Fibroblast of upper back skin (primary cell): Measurements from ENCODE around the gene PAX5.
"Not testable (repeated sequence)": the region's sequence is repeated elsewhere in the genome, so short reads cannot be mapped to it uniquely, and the experiment has no call there.

Experiments
- DNase-seq: peaks from one replicate; pipeline ENCODE4 v3.0.0-alpha.2; 2013

Gene PAX5

DNA sequence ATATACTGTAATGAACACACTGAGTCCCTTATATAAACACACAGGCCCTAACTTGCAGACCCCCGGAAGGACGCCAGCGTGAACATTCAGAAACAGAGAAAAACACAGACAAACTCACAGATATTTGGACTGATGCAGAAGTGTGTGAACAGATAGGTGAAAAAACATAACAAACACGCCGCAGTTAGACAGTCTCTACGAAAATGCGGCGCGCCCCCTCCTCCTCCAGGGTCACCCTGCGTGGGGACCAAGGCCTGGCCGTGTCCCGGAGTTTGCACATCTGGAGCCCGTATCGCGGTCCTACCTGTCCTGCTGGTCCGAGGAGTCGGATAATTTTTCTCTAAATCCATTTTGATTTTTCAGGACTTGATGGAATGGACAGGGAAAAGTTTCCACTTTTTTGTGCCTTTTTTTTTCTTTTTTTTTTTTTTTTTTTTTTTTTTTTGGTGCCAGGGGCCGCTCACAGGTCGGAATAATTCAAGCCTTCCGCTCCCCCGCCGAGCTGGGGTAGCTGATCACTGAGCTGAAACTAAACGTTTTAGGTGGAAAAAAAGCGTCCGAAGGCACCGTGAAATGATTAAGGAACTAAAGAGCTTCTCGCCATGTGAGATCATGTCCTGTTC is at the start of gene PAX5:
Gene PAX5 (minus strand): TSS at position 587 of the 623 bp plus-strand sequence. CDS start 237 bp downstream, at position 350.
- no peak for DNase-seq

DNA sequence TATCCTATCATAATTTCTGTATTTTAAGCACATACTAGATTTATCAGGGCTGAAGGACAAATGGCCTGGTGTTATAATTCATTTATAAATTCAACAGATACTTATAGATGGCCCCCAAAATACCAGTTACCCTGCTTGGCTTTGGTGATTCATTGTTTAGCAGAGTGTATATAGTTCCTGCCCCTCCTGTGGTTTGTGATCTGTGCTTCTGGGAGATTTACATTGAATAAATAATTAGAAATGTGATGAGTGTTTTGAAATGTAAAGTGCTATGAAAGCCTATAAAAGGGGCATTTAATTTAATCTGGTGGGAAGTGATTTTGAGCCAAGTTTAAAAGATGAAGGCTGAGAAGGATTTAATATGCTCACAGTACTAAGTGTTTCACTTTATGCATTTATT is 49.6 kb upstream of the PAX5 start:
- DNase-seq, result no peak

DNA sequence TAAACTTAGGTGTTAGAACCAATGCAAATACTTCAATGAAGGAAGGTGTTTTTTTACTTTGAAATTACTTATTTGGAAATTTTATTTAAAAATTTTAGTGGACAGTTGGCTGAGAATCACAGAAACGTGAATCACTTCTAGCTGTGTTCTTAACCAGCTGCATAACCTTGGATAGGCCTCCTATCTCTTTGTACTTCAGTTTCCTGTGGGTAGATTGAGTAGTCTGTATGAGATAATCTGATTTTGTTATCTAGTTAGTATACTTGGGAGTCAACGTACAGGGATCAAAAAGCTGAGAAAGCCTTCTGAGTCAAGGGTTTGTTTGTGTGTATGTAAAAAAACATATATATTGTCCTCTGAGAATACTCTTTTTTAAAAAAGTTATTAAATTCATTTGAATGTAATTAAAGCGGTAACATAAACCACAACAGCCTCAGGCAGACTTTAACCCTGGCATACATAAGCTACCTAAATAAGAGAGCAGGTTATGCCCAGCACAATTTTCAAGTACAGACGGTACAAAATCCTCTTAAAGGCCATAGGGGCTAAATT is 48.2 kb upstream of the PAX5 start:
- no peak for DNase-seq

DNA sequence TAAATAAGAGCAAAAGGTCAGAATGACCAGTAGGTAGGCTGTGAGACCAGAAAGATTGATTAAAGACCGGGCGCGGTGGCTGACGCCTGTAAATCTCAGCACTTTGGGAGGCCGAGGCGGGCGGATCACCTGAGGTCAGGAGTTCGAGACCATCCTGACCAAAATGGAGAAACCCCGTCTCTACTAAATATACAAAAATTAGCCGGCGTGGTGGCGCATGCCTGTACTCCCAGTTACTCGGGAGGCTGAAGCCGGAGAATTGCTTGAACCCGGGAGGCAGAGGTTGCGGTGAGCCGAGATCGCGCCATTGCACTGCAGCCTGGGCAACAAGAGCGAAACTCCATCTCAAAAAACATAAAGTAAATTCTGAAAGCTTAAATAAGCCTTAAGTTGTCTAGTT is 47.4 kb upstream of the PAX5 start:
- not testable (repeated sequence) for DNase-seq

GRCh38 chr9:37080165-37080628 is 46.1 kb upstream of the PAX5 start:
- not testable (repeated sequence) for DNase-seq

DNA sequence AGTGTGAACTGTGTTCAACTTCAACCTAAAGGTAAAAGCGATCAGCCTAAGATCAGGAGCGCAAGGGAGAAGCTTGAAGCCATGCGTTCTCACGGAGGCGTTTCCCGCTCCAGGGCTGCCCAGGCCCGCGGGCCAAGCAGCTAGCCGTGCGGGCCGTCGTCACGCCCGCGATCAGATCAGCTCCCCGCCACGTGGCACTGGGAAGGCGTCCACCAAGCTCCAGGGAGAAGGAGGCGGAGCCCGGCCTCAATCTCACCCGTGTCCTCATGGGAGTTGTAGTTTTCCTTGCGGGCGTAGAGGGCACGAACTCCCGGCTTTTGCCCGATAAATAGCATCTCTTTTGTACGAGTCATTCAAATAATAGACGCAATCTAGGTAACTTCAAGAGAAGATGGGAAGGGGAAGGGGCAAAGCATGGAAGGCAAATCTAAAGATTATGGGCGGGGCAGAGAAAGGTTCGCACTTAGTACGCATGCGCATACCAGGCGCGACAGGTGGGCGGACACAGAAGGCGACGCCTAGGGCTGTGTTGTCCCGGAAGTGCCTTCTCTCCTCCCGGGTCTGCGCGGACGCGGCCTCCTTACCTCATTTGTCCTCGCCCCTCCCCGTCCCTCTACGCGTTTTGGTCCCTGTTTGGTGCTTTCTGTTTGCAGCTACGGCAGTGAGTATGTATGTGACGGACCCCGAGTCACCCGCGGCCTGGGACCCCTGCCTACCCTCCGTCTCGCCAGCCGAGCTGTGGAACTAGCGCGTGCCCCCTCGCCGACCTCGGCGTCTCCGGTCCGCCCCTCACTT is 45.5 kb upstream of the PAX5 start:
- peak; percentile 92 for DNase-seq

GRCh38 chr9:37074790-37075189 is 40.7 kb upstream of the PAX5 start:
- not testable (repeated sequence) for DNase-seq

DNA sequence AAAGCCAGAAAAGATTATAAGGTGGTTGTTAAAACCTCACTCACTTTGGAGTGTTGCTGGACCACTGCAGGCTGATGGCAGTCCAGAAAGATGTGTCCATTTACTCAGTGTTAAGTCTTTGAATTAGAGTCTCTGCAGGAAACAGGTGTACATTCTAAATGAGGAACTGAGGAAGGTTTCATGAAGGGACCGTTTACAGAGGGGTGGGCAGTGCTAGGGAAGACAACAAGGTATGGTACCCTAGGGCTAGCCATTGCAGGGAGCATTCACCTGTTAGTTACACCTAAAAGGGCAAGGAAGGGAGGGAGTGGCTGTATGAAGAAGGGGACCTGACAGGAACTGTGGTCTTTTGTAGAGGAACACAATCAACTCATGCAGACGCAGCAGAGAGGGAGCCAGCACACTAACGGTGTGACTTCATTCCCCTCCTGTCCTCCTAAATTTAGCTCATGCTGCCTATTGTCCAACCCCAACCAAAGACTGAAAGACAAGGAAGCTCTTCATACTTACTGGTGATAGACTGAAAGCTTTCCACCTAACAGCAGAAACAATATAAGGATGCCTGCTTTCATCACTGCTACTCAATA is 32.2 kb upstream of the PAX5 start:
- DNase-seq, result no peak

- no peak for DNase-seq
Observed at GRCh38 chr9:37062336-37062735, 28.3 kb upstream of the PAX5 start.

DNA sequence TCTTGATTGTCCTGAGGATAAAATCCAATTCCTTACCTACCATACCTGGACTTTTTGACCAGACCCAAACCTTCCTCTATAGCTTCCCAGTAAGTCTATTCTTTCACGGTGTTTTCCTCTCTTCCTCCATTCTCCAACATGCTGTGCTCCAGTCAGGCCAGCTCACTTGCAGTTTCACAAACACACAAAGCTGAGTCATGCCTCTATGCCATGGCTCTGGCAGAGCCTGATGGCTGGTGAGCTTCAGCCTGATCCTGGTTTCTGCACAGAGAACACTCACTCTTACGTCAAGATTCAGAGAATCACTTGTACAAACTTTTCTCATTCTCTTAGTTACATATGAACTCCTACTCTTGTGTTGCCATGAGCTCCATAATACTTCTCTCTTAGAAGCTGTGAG is 27.7 kb upstream of the PAX5 start:
- no peak for DNase-seq

DNA sequence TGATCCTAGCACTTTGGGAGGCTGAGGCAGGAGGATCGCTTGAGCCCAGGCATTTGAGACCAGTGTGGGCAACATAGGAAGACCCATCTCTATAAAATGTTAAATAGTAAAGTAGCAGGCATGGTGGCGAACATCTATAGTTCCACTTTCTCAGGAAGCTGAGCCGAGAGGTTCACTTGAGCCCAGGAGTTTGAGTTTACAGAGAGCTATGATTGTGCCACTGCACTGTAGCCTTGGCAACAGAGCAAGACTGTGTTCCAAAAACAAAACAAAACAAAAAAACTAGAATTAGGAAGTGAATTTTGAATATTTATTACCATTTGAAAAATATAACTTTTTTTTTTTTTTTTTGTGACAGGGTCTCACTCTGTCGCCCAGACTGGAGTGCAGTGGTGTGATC is 26.8 kb upstream of the PAX5 start:
- no peak for DNase-seq

GRCh38 chr9:37056046-37056920 is 22.2 kb upstream of the PAX5 start:
- DNase-seq, result no peak

- DNase-seq, result not testable (repeated sequence)
Observed at GRCh38 chr9:37054363-37054720, 20.3 kb upstream of the PAX5 start.

- no peak for DNase-seq
Observed at GRCh38 chr9:37053684-37054362, 19.8 kb upstream of the PAX5 start.

DNA sequence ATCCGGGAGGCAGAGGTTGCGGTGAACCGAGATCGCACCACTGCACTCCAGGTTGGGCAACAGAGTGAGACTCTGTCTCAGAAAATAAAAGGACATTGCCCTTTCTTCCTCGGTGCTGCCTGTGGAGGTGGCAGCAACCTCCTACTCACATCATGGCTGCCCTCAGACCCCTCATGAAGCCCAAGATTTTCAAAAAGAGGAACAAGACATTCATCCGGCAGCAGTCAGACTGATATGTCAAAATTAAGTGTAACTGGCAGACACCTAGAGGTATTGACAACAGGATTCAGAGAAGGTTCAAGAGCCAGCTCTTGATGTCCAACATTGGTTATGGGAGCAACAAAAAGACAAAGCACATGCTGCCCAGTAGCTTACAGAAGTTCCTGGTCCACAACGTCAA is 12.6 kb upstream of the PAX5 start:
- no peak for DNase-seq

GRCh38 chr9:37042421-37042820 is 8.4 kb upstream of the PAX5 start:
- DNase-seq, result no peak

GRCh38 chr9:37040508-37041127 is 6.5 kb upstream of the PAX5 start:
- DNase-seq, result no peak

DNA sequence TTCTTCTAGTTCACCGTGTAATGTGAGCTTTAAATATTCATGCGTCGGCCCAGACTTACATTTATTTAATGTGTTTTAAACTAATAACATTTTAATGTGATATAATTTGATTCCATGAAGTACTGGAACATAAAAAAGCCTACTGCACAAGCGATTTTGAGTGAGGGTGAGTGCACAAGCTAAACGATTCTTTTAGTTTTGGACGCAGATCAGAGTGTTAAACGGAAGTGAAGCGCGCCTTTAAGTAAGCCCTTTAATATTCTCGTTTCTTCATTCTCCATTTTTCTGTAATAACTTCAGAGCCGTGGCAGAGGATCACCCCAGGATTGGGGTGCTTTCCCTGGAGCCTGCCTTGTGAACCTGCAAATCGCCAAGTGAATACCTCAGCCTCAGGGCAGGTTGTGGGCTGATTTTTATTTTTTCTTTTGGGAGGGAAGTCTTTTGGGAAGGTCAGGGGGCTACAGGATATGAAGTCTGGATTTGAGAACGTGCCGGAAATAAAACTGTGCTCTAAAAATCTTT is 4.9 kb upstream of the PAX5 start:
- DNase-seq, result no peak

- no peak for DNase-seq
Observed at GRCh38 chr9:37038302-37038942, 4.4 kb upstream of the PAX5 start.

DNA sequence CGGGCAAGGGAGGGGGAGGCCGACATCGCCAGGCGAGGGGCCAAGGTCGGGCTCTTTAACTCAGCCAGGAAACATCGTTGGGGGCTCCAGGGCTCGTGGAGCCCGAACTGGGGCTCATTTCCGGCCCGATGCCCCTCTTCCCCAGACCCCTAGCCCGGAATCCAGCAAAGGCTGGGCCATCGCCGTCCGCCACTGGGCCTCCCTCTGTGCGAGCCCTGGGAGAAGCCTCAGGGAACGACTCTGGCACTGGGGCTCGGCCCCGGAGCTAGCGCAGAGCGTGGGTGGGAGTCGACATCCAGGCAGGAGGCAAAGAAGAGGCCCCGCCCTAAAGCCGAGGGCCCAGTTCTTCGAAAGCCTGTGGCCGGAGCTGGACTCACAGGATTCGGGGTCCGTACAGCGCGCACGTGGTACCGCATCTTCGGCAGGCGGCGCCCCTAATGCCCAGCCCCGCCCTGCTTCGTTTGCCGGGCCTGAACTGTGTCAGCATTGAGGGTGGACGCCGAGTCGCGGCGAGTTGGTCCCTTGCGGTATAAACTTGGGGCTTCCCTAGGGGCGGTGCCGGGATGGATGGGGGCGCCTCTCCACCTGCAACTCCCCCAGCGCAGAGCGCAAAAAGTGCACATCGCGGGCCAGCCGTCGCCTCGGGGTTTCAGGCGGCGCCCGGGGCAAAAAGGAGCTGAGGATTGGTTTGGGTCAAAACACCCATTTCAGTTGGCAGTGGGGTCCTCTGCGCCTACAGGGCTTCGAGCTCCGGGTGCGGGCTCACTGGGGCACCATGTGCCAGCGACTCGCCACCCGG is 3.6 kb upstream of the PAX5 start:
- no peak for DNase-seq
